Stimulated activated CD8-positive, alpha-beta memory T cell treated with anti-CD3 and anti-CD28 coated beads, Interleukin-15, amount 100 ng/mL, for 1 hour (primary cell): ENCODE results near the gene NTN3.
A peak's percentile ranks its signal among the peaks of the same experiment; 100 is the strongest.

ENCODE experiments used
- DNase-seq: peaks from one replicate; pipeline ENCODE4 v3.0.0-alpha.2; 2020; ENCODE audit warnings: low read depth

Gene NTN3

GRCh38 chr16:2514333-2515179, 43.5 kb downstream of the NTN3 start:
- DNase-seq = no peak

- DNase-seq = no peak
Observed at GRCh38 chr16:2515180-2515851, 44.2 kb downstream of the NTN3 start.

- DNase-seq = no peak
Observed at GRCh38 chr16:2516391-2517240, 45.5 kb downstream of the NTN3 start.

GRCh38 chr16:2517954-2518605, 47.0 kb downstream of the NTN3 start:
- DNase-seq = no peak

- DNase-seq = no peak
Observed at GRCh38 chr16:2518823-2519710, 48.0 kb downstream of the NTN3 start.

- no peak for DNase-seq
Observed at GRCh38 chr16:2519711-2520080, 48.6 kb downstream of the NTN3 start.

GRCh38 chr16:2520097-2520783, 49.1 kb downstream of the NTN3 start, which contains the start of gene AMDHD2:
AMDHD2 (plus strand) TSS chr16:2520371; CDS start chr16:2520459, 88 bp downstream.
- DNase-seq = peak; percentile 77

GRCh38 chr16:2520784-2521531, 49.9 kb downstream of the NTN3 start:
- peak; percentile 20 for DNase-seq
